ENCODE measurements around the gene PARD3.

GRCh38 chr10:34745244-34745643 lies 69.9 kb downstream of the PARD3 start:
- TF ChIP-seq CTCF (IDR thresholded peaks at IDR 0.05; ENCODE audit: poor library complexity, severe bottlenecking) (no peak), POLR2AphosphoS5 (IDR thresholded peaks at IDR 0.05) (no peak), EP300 (conservative IDR thresholded peaks at IDR 0.05; ENCODE audit: poor library complexity, severe bottlenecking) (no peak), EZH2 (IDR thresholded peaks at IDR 0.05; ENCODE audit: borderline replicate concordance, insufficient read depth, low read length, poor library complexity, severe bottlenecking) (no peak), RAD21 (conservative IDR thresholded peaks at IDR 0.05) (no peak), REST (IDR thresholded peaks at IDR 0.05; ENCODE audit: borderline replicate concordance) (no peak), MXI1 (conservative IDR thresholded peaks at IDR 0.05; ENCODE audit: poor library complexity, severe bottlenecking) (no peak), TAF1 (IDR thresholded peaks at IDR 0.05; ENCODE audit: low read depth) (no peak)
